Activated T-cell treated with anti-CD3 and anti-CD28 coated beads for 4 hours (primary cell): Measurements from ENCODE around the gene GEN1.
"Not testable (repeated sequence)": the region's sequence is repeated elsewhere in the genome, so short reads cannot be mapped to it uniquely, and the experiment has no call there.

Experiments used
- DNase-seq: peaks from one replicate; pipeline ENCODE4 v3.0.0-alpha.2; 2020

GEN1 gene

DNA sequence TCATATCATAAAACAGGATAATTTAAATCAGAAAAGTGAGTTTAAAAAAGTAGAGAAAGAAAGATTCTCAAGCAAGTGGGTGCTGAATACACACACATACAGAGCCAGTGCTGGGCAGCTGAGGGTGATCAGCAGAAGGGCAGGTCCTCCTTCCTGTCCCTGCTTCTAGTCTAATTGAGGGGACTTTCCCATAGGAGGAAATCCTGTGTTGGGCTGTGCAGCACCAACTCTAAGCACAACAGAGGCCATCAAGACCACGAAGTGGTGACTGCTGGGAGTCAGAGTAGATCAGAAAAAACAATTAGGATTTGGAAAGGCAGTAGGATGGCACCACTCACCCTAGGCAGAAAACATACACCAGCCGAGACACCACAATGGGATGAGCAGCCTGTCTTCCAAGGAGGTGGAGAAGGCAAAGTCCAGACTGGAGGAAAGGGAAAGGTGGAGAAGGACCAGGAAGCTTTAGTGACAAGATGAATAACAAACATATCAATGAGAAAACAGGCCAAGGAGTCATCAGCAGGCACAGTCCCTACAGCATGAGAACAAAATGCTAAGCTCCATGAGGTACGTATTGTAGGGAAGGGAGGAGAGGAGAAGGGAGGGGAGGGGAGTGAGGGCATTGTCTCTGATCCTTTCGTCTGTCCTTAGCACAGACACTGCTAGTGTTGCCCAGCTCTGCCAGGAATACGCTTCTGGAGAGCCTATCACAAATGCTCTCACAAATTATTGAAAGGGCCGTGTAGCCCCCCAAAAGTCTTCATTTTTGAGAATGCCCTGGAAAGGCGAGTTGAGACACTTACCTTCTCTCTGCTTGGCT is 45.6 kb downstream of the GEN1 start:
- no peak for DNase-seq

DNA sequence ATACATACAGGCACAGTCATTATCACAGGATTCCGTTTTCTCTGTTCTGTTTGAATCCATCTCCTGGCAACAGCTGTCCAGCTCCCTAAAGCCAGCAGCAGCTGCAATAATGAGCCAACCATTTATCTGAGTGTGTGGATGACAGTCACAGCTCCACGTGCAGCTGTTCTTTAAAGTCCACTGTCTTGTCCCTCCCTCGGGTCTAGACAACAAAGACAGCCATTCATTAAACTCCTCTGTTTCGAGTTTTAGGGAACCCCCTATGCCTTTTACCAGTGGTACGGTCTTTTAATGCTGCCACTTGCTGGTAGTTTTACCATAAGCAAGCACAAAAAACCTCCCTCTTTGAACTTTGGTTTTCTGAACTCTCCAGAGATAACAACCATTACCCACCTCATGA is 46.3 kb downstream of the GEN1 start:
- no peak for DNase-seq

GRCh38 chr2:17800693-17801458 is 46.9 kb downstream of the GEN1 start:
- DNase-seq = no peak

GRCh38 chr2:17803497-17803896 is 49.6 kb downstream of the GEN1 start:
- DNase-seq = no peak

DNA sequence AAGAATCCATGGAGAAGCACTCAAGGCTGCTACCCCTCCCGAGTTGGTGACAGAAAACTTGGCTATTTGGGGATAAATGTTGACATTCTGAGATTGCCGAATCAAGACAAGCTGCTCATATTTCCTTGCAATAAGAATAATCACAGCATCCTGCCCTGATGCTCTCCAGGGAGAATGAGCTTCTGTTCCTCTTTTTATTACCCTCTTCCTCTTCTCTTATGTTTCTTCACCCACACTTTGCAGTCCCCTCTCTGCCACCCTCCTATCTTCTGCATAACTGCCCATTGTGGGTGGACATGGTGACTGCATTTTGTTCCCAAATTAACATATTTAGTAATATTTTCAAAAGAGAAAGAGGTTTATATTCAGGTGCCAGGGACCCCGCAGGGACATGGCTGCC is 50.4 kb downstream of the GEN1 start:
- DNase-seq = no peak

DNA sequence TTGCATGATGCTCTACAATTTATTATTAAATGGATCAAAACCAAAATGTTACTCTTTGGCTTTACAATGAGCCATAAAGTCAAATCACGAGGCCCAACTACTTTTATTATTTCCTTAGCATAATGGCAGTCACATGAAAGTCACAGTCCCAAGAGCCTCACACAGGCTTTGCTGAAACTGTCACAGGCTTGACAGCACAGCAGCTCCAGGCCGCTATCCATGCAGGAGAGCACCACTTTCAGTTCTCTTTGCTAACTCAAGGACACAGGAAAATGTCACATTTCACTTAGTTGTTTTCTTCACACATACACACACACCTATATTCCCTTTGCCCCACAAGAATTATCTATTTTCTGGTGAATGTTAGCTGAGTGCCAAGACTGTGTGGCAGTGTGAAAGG is 51.2 kb downstream of the GEN1 start:
- DNase-seq = no peak

GRCh38 chr2:17805717-17806363 is 51.9 kb downstream of the GEN1 start:
- DNase-seq = no peak

DNA sequence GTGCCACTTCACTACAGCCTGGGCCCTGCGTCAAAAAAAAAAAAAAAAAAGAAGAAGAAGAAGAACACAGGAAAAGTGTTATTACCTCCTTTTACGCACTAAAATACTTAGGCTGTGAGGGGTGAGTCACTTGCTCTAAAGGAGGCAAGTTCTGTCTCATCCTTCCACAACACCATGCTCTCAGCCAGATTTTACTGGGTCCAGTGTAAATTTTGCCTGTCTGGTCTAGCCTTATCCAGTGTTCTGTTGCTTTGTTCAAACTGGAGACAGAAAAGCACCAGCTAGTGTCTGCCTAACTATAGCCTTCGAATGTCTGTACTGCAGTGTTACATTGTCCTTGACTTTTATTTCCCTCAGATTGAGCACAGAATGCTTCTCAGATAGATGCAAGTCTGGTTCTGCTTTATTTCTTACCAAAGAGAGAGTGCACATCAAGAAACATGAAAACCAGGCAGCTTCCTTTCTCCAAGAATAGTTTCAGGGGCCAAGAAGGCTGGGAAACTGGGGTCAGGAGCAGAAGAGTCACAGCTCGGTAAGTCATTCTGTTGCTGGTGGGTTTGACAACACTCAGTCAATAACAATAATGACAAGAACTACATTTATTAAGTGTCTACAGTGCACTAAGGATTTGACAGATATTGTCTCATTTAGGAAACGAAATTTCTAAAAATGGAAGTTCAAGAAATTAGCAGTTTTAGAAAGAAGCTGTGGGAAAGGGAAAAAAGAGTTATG is 59.2 kb downstream of the GEN1 start:
- DNase-seq = no peak

GRCh38 chr2:17813742-17814473 is 60.0 kb downstream of the GEN1 start:
- no peak for DNase-seq

- DNase-seq = no peak
Measured at GRCh38 chr2:17814601-17815000, 60.7 kb downstream of the GEN1 start.

GRCh38 chr2:17815468-17816184 is 61.7 kb downstream of the GEN1 start:
- DNase-seq = no peak

GRCh38 chr2:17816396-17817245 is 62.7 kb downstream of the GEN1 start, which contains the start of gene MSGN1:
TSS of gene MSGN1 (plus strand) at chr2:17816460. CDS start at chr2:17816519, 59 bp downstream.
- DNase-seq = no peak

DNA sequence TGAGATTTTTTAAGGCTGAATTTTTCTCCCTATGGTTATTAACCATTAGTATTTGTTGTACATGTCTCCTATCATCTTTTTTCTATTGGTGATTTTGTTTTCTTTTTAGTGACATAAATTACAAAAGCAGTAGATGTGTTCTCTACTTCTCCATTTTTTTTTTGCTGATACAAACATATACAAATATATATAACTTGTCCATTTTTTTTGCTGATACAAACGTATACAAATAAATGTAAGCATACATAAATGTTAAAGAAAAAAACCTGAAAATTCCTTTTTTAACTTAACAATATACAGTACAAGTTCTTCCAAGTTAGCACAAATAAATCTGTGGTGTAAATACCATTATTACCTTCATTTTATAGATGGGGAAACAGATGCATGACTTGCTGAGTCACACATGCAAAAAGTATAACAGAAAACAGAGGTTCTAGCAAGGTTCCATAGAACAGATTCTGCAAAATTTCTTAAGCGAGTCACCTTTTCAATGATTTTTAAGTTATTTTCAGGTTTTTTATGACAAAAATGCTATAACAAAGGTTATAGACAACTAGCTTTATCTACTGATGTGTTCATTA is 64.4 kb downstream of the GEN1 start:
- no peak for DNase-seq

DNA sequence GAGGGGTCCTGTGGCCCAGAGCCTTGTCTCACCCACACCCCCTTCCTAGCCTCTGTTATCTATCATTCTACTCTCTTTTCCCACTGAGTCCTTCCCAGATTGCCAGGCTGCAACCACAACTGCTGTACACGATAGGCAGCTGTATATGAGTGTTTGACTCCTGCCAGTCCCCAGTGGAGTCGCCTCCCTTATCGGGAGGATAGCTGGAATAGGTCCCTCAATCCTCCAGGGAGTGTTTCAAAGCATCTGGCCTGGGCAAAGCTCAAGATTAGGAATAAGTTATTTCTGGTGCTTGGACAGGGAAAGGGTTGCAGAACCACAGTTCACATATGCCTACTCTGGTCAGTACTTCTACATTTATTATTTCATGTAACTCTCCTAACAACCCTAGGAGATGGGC is 67.1 kb downstream of the GEN1 start:
- DNase-seq = no peak

DNA sequence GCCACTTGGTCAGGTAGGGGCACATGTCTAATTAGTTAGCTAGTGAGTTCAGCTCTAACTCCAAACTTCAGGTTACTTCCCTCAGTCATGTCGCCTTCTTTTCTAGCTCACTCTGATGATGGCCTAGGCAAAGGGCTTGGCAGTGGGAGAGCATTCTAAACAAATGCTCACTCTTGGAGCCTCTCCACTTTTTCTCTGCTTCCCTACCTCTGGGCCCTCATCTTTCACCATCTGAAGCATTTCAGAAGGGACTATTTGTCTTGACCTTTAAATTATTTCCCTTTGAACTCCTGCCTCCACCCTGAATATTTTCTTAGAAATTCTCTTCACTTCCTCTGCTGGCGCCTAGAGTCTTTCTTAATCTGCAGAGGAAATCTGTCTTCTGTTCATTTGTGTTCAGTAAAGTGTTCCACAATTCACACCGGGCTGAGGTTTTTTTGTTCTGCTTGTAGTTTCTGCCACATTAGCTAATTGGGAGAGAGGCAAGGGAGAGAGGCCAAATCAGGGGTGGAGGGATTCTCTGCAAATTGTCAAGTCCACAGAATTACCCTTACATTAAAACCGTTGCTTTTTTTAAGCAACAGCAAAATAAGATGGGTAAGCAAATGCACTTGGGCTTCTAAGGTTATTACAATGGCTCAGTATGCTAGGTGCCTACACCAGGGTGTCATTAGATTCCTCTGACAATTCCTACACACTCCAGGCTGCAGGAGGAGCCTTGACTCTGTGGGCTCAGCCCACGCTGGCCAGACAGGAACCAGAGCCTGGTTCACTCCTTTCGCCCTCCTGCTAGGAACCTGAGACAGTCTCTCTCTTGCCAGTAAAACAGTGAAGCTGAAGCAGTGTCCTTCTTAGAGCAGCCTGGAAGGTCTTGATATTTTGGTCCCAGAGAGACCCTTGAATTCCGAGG is 67.9 kb downstream of the GEN1 start:
- DNase-seq = no peak

DNA sequence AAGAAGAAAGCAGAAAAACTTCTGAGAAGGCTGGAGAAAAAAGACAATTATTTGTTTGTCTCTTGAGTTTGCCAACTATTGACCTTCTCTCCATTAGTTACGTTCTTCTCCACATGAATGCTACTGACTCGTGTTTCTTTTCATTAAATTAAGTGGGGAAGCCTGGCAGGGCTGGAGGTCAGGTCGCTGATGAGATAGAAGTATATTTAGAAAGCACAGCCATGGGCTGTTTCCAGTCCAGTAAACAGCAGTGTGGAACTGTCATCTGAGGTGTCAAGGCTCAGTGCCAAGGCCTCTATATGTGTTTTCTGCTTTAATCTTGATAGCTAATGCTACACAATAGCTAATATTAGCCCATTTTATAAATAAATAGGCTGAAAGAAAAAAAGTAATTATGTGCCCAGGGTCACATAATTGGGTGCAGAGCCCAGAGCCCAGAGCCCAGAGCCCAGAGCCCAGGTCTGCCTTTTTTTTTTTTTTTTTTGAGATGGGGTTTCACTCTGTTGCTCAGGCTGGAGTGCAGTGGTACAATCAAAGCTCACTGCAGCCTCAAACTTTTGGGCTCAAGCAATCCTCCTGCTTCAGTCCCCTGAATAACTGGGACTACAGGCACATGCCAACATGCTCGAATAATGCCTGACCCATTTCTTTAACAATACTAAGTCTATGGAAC is 68.6 kb downstream of the GEN1 start:
- no peak for DNase-seq

DNA sequence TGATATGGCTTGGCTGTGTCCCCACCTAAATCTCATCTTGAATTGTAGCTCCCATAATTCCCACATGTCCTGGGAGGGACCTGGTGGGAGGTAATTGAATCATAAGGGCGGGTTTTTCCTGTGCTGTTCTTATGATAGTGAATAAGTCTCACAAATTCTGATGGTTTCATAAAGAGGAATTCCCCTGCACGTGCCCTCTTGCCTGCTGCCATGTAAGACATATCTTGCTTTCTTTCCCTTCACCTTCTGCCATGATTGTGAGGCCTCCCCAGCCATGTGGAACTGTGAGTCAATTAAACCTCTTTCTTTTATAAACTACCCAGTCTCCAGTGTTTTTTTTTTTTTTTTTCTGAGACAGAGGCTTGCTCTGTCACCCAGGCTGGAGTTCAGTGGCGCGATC is 69.7 kb downstream of the GEN1 start:
- DNase-seq = not testable (repeated sequence)

GRCh38 chr2:17827316-17827715 is 73.4 kb downstream of the GEN1 start:
- no peak for DNase-seq

DNA sequence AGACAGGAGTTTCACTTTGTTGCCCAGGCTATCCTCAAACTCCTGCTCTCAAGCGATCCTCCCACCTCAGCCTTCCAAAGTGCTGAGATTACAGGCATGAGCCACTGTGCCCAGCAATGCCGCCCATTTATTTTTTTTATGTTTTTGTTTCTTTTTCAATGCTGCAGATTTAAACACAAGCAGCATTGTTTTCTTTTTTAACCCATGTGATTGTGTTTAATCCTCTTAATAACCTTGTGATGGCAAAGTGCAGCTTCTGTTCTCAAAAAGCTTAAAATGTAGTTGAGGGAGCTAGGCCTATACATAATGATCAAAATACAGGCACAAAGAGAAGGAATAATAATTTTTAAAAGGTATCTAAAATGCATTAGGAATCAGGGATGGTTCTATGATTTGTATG is 73.8 kb downstream of the GEN1 start:
- DNase-seq = no peak
